Measurements from ENCODE around the gene IP6K2.
"Not testable (repeated sequence)": the region's sequence is repeated elsewhere in the genome, so short reads cannot be mapped to it uniquely, and the experiment has no call there.

IP6K2 gene, protein sequence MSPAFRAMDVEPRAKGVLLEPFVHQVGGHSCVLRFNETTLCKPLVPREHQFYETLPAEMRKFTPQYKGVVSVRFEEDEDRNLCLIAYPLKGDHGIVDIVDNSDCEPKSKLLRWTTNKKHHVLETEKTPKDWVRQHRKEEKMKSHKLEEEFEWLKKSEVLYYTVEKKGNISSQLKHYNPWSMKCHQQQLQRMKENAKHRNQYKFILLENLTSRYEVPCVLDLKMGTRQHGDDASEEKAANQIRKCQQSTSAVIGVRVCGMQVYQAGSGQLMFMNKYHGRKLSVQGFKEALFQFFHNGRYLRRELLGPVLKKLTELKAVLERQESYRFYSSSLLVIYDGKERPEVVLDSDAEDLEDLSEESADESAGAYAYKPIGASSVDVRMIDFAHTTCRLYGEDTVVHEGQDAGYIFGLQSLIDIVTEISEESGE

DNA sequence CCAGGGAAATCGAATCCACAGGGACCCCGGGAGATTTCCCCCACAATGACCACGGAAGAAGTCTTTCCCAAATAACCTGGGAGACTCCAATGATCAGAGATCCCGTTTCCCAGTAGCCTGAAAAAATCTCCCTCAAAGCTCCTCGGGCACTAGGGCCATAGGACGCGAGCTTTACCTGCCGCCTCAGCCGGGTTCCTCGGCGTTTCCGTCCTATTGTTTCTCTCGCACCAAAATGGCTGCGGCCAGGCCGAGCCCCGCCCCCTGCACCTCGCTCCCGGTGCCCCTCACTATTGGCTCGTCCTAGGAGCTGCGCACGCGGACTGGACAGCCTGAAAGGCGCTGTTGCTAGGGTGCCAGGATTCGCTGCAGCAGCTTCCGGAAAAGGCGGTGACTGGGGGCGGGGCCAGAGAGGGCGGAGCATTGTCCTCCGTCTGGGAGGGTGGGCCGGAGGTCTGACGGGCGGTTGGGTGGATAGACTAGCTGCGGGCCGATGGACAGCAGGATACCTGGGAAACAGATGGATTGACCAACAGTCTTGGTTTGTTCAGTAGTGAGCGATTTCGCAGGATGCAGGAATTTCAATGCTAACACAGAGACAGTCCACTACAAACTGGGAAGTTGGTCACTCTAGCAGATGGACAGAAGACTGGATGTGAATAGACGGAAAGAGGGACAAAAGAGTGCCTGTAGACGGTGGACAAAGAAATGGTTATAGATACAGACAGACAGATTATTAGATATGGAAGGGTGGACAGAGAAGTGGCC is at the start of gene IP6K2:
Gene IP6K2 (minus strand): TSS at position 240 of the 765 bp plus-strand sequence. CDS start 21,930 bp downstream, outside the sequence.
- peak; percentile 91 for DNase-seq

DNA sequence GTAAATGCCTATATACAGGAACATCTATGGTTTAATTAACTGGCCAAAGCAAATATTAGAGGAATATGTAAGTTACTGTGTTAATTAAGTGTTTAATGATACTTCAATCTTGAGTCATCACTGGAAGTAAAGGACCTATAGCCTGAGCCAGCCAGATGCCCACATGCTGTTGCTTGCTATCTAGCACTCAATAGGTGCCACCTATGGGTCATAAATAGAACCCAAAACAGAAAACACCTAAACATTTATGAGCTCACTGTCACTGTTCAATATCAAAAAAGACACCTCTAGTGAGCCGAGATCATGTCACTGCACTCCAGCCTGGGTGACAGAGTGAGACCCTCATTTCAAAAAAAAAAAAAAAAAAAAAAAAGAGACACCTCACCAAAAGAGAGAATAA is 48.4 kb upstream of the IP6K2 start:
- no peak for DNase-seq

DNA sequence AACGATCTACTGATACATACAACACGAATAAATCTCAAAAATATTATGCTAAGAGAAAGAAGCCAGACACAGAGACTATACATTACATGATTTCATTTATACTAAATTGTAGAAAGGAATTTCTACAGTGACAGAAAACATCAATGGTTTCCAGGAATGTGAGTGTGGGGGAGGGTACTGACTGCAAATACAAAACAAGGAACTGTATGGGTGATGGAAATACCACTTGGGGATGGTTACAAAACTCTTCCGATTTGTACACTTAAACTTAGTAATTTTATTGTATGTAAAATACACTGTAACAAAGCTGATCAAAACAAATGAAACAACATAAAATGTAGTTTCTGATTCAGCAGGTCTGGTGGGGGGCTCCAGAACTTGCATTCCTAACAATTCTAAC is 45.8 kb upstream of the IP6K2 start:
- DNase-seq, result no peak

DNA sequence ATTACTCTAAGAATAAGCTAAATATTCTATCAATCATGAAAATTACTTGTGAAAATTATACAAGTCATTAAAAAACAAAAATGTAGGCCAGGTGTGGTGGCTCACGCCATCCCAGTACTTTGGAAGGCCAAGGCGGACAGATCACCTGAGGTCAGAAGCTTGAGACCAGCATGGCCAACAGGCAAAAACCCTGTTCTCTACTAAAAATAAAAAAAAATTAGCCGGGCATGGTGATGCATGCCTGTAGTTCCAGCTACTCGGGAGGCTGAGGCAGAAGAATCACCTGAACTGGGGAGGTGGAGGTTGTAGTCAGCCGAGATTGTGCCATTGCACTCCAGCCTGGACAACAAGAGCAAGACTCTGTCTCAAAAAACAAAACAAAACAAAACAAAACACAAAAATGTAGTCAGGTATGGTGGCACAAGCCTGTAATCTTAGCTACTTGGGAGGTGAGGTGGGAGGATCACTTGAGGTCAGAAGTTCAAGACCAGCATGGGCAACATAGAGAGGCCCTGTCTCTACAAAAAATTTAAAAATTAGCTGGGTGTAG is 43.0 kb upstream of the IP6K2 start:
- DNase-seq, result not testable (repeated sequence)

DNA sequence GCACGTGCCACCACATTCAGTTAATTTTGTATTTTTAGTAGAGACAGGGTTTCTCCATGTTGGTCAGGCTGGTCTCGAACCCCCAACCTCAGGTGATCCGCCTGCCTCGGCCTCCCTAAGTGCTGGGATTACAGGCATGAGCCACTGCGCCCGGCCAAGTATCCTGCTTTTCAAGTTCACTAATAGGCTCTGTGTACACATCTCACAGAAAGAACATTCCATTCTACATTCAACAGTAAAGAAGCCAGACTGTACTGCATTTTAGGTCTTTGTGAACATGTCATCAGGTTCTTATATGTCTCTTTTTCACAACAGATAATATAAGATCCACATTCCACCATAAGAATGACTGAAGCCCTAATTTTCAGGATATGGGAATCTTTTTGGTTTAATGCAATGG is 42.5 kb upstream of the IP6K2 start:
- DNase-seq, result not testable (repeated sequence)

DNA sequence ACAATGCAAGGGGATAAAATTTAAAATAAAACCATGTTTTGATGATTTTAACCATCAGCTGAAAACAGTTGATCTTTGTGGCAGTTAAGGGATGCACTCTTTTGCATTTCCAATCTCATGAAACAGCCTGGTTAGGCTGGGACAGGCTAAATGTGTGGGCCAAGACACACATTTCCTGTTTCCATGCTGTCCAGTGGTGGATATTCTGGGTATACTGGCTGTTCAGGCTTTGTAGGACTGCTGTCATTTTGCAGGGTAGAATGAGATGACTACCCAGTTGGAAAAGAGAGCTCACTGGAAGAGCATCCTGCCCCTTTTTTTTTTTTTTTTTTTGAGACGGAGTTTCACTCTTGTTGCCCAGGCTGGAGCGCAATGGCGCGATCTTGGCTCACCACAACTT is 42.0 kb upstream of the IP6K2 start:
- DNase-seq, result no peak

DNA sequence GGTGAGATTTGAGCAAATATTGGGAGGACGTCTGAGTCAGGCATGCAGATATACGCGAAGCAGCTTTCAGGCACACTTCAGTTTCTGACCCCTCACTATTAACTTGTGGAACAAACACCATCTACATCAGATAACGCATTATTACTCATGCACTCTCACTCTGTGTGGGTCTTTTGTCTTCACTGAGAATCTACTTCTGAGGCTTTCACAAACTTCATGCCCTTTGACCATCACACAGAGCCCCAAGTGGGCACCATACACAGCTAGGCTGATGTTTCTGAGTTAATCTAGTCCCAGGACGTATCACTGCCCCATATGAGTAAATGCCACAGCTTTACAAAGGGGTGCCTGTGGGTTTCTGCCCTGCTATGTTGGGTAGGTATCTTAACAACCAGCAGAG is 39.6 kb upstream of the IP6K2 start:
- no peak for DNase-seq

DNA sequence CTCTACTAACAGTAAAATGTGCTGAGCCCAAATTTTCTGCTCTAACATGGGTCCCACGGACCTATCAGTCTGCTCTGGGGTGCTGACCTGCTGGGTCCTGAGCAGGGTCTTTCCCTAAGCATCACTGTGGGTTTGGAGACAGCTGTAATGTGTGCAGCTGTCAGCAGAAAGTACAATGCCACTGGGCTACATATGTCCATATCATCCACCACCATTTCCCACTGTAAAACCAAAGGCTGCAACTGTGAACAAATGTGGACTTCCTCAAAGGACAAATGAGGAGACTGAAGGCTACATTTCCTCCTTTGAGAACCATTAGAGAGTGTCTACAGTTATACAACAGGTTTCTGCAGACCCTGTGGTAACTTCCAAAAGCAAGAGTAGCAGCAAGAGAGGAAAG is 33.8 kb upstream of the IP6K2 start:
- DNase-seq, result no peak

DNA sequence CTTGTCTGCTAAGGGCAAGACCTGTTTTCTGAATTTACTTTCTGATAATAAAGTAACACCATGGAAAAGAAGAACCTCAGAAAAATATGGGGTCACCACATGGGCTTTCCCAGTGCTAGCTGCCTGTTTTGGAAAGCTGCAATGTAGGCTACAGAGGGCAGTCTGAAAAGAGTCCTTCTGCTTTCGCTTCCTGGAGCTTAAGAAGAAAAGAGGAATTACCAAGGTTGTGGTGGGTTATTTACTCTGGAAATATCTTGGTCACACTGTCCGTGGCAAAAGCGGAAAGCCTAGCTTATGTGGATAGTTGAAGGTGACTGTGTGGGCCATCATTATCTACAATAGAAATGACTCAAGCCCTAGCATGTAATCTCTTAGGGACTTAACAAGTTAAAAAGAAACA is 31.7 kb upstream of the IP6K2 start:
- no peak for DNase-seq

DNA sequence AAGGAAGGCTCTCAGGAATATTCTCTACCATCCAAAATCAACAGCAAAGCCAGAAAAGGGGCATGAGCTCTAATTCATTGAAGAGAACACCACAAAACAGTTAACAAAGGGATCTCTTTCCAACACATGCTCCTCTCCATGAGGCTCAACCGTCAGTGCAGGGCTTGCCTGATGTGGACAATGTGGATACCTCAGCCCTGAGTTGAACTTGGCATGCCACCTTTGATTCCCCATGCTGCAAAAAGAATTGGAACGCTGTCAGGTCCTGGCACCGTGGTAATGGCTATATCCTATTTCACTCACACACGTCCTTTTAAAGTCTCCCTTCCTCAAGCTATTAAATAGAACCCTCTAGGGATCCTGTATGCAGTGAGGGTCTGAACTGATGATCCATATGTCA is 30.7 kb upstream of the IP6K2 start:
- DNase-seq, result no peak

DNA sequence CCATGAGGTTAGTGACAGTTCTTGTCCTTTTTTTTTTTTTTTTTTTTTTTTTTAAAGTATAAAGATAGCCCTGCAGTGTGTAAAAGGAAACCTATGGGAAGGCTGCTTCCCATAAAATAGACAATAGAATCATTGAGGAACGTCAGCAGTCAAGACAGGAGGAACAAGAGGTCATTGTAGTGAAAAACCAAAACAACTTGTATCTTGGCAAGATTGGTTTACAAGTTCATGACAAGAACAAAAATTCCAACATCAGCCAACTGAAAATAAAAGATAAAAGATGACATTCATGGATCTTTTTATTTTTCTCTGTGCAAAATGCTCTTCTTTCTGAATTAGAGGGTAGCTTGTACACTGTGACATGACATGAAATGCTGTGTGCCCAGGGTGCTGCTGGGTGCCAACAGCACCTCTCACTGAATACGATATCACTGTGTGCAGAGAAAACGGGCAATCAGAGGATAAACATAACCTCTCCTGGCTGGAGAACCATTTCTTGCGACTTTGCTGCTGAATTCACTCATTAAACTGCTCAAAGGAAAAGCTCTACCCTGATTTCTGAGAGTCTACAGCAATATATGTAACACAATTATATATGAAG is 30.1 kb upstream of the IP6K2 start:
- DNase-seq, result no peak

DNA sequence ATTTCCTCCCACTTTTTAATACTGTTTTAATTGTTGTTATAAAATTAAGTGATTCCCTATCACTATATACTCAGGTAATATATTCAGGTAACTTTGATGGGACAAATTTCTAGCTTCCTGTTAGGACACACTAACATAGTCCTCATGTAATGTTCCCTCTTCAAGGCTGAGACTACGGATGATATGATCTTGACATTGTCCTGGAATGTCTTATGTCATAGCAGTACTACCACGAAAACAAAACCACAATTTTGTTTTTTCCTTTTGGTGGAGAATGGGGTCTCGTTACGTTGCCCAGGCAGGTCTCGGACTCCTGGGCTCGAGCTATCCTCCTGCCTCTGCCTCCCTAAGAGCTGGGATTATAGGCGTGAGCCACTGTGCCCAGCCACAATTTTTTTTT is 26.8 kb upstream of the IP6K2 start:
- no peak for DNase-seq

DNA sequence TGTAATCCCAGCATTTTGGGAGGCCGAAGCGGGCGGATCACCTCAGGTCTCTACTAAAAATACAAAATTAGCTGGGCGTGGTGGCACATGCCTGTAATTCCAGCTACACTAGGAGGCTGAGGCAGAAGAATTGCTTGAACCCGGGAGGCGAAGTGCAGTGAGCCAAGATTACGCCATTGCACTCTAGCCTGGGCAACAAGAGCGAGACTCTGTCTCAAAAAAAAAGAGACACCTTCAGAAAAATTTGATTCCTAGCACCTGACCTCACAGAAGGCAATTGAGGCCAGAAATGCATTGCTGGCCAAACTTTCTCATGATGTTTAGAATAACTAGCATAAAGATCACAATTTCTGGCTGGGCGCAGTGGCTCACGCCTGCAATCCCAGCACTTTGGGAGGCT is 24.2 kb upstream of the IP6K2 start:
- not testable (repeated sequence) for DNase-seq

DNA sequence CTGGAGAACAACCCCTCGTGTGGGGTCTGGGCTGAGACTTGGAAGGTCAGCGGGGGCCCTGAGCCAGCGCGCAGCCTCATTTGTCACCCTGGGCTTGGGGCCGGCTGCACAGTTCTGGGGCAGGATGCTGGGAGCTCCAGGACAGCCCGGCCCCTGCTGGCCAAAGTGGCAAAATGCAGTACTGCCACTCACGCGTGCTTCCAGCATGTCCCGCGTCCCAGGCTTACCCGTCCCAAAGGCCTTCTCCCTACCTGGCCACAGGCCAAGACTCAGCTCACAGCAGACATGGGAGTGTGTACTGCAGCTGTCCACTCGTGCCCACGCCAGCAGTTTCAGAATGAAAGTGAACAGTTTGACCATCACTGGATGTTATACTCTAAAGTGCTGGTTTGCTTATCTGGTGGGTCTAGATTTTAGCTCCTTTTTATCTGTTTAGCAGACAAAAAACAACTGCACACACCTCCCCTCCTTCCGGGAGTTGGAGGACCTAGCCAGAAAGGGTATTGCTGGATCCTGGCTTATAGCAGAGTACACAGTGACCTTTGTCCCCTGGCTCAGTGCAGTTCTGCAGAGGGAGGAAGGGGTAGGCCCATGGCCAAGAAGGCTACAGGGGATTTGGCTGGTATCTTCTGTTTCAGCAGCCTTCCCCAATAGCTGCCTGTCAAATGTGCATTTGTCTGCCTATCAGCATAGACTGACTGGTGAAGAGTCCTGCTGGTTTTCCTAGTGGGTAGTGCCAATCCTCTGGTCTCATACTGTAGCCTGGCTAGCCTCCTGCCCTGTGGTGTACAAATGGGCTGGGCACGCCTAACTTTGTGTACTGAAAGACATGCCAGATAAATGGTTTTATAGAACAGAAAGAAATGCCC is 23.2 kb upstream of the IP6K2 start:
- DNase-seq, result peak; percentile 98

DNA sequence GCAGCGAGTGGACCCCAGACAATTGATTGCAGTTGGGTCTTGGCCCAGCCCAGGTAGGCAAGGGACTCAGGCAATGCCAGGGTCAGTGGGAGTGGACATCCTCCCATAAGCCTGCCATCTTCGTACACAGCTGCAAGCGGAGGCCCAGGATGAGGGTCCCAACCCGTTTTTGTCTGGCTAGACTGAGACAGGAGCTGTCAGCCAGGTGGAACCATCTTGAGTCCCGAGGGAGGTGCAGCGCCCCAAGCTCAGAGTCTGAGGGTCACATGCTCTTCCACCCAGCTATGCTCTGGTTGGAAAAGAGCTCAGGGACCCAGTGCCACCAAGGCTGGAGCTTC is 22.6 kb upstream of the IP6K2 start:
- DNase-seq, result no peak

DNA sequence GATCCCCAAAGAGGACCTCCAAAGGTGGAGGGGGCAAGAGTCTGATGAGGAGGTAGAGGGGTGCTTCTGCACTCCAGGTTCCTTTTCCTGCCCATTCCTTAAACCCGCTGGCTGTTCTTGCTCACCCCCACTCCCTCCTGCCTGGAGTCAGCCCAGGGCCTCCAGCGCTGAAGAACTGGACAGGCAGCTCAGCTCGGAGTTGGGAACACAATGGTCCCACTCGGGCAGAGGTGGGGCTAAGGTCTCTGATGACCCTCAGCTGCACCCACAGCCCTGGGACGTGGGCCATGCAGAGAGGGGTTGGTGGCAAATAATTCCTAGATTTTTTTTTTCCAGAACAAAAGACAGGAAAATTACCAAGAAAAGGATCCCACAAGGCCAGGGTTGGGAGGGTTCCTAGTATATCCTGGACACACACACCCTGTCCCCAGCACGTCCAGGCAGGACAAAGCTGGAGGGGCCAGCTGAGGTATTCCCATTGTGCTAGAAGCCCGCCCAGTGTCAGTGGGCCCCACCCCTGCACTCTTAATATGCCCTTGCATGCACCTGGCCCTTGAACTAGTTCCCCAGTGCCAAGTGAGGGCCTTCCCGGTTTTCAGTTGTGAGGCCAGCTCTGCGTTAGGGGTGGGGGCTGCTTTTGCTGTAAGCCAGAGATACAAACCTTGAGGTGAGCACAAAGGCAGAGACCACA is 22.1 kb upstream of the IP6K2 start:
- DNase-seq, result no peak

DNA sequence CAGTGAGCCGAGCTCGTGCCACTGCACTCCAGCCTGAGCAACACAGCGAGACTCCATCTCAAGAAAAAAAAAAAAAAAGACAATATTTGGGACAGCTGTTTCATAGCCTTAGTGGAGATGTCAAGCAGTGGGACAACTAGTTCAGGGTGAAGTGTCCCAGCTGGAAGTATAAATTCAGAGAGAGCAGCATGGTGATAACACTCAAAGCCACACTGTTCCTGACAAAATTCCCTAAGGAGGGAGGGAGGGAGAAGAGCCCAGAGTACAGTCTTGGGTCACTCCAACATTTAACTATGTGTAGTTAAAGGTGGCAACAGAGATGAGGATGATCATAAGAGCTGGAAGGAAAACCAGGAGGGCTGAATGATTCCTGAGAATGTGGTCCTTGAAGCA is 21.1 kb upstream of the IP6K2 start:
- no peak for DNase-seq

DNA sequence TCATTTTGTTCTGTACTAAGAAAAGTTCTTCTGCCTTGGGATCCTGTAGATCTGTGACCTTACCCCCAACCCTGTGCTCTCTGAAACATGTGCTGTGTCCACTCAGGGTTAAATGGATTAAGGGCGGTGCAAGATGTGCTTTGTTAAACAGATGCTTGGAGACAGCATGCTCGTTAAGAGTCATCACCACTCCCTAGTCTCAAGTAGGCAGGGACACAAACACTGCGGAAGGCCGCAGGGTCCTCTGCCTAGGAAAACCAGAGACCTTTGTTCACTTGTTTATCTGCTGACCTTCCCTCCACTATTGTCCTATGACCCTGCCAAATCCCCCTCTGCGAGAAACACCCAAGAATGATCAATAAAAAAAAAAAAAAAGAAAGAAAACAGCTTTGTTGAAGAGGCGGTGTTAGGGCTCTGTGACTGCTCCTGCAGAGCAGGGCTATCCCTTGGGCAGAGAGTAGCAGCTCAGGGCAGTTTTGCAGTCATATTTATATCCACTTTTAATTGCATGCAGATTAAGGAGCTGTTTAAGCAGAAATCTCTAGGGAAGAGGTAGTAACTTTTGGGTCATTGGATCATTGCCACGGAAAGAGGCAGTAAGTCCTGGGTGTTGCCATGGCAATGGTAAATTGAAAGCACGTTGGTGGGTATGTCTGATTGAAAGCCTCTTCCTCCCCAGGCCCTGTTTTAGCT is 18.2 kb upstream of the IP6K2 start:
- DNase-seq, result not testable (repeated sequence)

DNA sequence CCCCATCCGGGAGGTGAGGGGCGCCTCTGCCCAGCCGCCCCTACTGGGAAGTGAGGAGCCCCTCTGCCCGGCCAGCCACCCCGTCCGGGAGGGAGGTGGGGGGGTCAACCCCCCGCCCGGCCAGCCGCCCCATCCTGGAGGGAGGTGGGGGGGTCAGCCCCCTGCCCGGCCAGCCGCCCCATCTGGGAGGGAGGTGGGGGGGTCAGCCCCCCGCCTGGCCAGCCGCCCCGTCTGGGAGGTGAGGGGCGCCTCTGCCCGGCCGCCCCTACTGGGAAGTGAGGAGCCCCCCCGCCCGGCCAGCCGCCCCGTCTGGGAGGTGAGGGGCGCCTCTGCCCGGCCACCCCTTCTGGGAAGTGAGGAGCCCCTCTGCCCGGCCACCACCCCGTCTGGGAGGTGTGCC is 17.5 kb upstream of the IP6K2 start:
- not testable (repeated sequence) for DNase-seq

DNA sequence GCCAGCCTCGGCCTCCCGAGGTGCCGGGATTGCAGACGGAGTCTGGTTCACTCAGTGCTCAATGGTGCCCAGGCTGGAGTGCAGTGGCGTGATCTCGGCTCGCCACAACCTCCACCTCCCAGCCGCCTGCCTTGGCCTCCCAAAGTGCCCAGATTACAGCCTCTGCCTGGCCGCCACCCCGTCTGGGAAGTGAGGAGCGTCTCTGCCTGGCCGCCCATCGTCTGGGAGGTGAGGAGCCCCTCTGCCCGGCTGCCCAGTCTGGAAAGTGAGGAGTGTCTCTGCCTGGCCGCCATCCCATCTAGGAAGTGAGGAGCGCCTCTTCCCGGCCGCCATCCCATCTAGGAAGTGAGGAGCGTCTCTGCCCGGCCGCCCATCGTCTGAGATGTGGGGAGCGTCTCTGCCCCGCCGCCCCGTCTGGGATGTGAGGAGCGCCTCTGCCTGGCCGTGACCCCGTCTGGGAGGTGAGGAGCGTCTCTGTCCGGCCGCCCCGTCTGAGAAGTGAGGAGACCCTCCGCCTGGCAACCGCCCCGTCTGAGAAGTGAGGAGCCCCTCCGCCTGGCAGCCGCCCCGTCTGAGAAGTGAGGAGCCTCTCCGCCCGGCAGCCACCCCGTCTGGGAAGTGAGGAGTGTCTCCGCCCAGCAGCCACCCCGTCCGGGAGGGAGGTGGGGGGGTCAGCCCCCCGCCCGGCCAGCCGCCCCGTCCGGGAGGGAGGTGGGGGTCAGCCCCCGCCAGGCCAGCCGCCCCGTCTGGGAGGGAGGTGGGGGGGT is 16.9 kb upstream of the IP6K2 start:
- DNase-seq, result not testable (repeated sequence)

DNA sequence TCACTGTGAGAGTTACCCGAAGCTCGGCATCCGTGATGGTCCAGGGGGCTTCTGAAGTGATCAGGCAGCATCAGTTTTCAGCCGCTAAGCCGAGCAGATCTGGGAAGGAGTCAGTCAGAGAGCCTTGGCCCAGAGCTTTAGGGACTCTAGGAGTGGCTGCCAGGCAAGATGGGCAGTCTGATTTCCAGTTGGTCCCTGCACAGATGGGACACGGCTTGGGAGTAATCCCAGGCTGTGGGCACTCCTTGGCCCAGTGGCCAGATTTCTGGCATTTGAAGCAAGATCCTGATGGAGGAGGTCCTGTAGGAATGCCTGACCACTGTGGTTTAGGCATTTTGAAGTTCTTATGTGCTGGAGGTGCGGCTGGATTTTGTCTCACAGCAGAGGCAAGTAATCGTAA is 10.5 kb upstream of the IP6K2 start:
- DNase-seq, result no peak
